Esophagus muscularis mucosa (tissue), 3 donors: ENCODE measurements around the gene KRTDAP.

Source experiments
- POLR2A ChIP-seq: fragments of 450-650 bp; IDR thresholded peaks from one replicate; pipeline ENCODE4 v1.6.1; 2017; ENCODE audit warnings: antibody characterized with exemption, moderate library complexity, mild to moderate bottlenecking, low read depth
- POLR2AphosphoS5 ChIP-seq, 2 donors: sonication (generic); formaldehyde crosslinking; IDR thresholded peaks; one replicate each; pipeline ENCODE4 v1.6.1; 2017; ENCODE audit warnings: antibody characterized with exemption in 2 of 2
- TF ChIP-seq, protein P1 (sequence below), 3 experiments: fragments of 200-600 bp in 2 of 3; fragments of 450-650 bp in 1 of 3; sonication (generic) in 2 of 3; IDR thresholded peaks; one replicate each; pipeline ENCODE4 v1.5.1; 2017 to 2019; ENCODE audit warnings: antibody characterized with exemption in 3 of 3, mild to moderate bottlenecking in 2 of 3, moderate library complexity in 1 of 3

GRCh38 chr19:35484252-35485036 lies 5.8 kb downstream of the KRTDAP start:
- TF ChIP-seq, protein P1, sequence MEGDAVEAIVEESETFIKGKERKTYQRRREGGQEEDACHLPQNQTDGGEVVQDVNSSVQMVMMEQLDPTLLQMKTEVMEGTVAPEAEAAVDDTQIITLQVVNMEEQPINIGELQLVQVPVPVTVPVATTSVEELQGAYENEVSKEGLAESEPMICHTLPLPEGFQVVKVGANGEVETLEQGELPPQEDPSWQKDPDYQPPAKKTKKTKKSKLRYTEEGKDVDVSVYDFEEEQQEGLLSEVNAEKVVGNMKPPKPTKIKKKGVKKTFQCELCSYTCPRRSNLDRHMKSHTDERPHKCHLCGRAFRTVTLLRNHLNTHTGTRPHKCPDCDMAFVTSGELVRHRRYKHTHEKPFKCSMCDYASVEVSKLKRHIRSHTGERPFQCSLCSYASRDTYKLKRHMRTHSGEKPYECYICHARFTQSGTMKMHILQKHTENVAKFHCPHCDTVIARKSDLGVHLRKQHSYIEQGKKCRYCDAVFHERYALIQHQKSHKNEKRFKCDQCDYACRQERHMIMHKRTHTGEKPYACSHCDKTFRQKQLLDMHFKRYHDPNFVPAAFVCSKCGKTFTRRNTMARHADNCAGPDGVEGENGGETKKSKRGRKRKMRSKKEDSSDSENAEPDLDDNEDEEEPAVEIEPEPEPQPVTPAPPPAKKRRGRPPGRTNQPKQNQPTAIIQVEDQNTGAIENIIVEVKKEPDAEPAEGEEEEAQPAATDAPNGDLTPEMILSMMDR (IDR thresholded peaks at IDR 0.05): no peak
- TF ChIP-seq POLR2A (no peak), POLR2AphosphoS5 (IDR thresholded peaks at IDR 0.05) (no peak)
